HG02798 (cell line): ENCODE measurements around the gene LIMA1.

ENCODE experiments used
- ATAC-seq: cut with Tn5 transposase; IDR thresholded peaks from one replicate; pipeline ENCODE4 v1.9.1; 2021; ENCODE audit warnings: mild to moderate bottlenecking; ENCODE audit not compliant: unreplicated experiment, poor library complexity

Gene LIMA1

GRCh38 chr12:50192236-50192635 is 91.1 kb downstream of the LIMA1 start:
- ATAC-seq = no peak

GRCh38 chr12:50190859-50191258 is 92.5 kb downstream of the LIMA1 start:
- ATAC-seq = no peak

GRCh38 chr12:50188875-50189575 is 94.3 kb downstream of the LIMA1 start:
- ATAC-seq = peak; percentile 34

- no peak for ATAC-seq
These were observed 95.0 kb downstream of the LIMA1 start for GRCh38 chr12:50188241-50188781.

- ATAC-seq = peak; percentile 54
These were observed 96.0 kb downstream of the LIMA1 start for GRCh38 chr12:50187084-50187900.

- no peak for ATAC-seq
These were observed 96.6 kb downstream of the LIMA1 start for GRCh38 chr12:50186681-50187080.

- no peak for ATAC-seq
These were observed 97.2 kb downstream of the LIMA1 start for GRCh38 chr12:50185970-50186663.

GRCh38 chr12:50185301-50185895 is 97.9 kb downstream of the LIMA1 start:
- no peak for ATAC-seq

- ATAC-seq = no peak
These were observed 99.1 kb downstream of the LIMA1 start for GRCh38 chr12:50184261-50184660.

GRCh38 chr12:50182461-50182860 is 100.9 kb downstream of the LIMA1 start:
- ATAC-seq = no peak

GRCh38 chr12:50181691-50182090 is 101.6 kb downstream of the LIMA1 start:
- no peak for ATAC-seq

- no peak for ATAC-seq
These were observed 107.6 kb downstream of the LIMA1 start for GRCh38 chr12:50175716-50176026.

GRCh38 chr12:50174971-50175715 is 108.2 kb downstream of the LIMA1 start:
- ATAC-seq = no peak

GRCh38 chr12:50167049-50167828 is 116.1 kb downstream of the LIMA1 start, which contains the start of gene CERS5:
CERS5 (minus strand) TSS chr12:50167369; CDS start chr12:50167297, 72 bp downstream.
- peak; percentile 98 for ATAC-seq

GRCh38 chr12:50166799-50167048 is 116.6 kb downstream of the LIMA1 start:
- ATAC-seq = peak; percentile 27

- no peak for ATAC-seq
These were observed 118.4 kb downstream of the LIMA1 start for GRCh38 chr12:50164963-50165362.

- no peak for ATAC-seq
These were observed 121.1 kb downstream of the LIMA1 start for GRCh38 chr12:50162230-50162629.

GRCh38 chr12:50160643-50161042 is 122.7 kb downstream of the LIMA1 start:
- no peak for ATAC-seq

GRCh38 chr12:50157259-50157658 is 126.1 kb downstream of the LIMA1 start:
- no peak for ATAC-seq
